GM12872 (cell line): ENCODE data around the gene NECTIN4.

Source experiments
- TF ChIP-seq, protein P1 (sequence below): IDR thresholded peaks from 3 replicates; pipeline ENCODE4 v1.5.1; 2011; ENCODE audit warnings: low read depth, mild to moderate bottlenecking, low read length, moderate library complexity; ENCODE audit not compliant: insufficient read depth

Gene NECTIN4

DNA sequence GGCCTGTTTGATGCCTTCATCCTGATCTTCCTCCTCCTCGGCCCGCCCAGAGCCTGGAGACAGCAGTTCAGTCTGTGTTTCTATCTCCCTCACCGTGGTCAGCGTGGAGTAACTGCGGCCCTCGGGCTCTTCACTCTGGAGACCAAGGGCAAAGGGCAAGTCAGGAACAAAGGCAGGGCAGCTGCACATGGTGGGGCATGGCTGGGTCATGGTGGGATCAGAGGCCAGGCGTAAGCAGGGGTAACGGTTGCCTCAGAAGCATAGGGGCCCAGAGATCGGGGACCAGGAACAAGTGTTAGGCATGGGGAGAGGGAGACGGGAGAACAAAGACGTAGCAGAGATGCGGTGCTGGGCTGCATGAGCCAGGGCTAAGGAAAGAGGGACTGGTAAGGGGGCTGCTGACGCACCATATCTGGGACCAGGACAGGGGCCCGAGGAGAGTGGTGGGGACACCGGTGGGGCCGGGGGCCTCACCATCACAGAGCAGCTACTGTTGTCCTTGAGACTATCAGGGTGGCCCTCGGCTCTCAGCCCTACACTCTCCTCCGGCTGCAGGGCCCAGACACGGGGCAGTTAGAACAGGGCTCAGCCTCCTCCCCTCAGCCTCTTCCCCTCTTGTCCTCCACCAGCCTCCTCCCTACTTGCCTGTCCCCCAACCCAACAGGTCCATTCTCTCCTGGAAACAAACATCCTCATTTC, 16.5 kb downstream of the NECTIN4 start:
- TF ChIP-seq, protein P1, sequence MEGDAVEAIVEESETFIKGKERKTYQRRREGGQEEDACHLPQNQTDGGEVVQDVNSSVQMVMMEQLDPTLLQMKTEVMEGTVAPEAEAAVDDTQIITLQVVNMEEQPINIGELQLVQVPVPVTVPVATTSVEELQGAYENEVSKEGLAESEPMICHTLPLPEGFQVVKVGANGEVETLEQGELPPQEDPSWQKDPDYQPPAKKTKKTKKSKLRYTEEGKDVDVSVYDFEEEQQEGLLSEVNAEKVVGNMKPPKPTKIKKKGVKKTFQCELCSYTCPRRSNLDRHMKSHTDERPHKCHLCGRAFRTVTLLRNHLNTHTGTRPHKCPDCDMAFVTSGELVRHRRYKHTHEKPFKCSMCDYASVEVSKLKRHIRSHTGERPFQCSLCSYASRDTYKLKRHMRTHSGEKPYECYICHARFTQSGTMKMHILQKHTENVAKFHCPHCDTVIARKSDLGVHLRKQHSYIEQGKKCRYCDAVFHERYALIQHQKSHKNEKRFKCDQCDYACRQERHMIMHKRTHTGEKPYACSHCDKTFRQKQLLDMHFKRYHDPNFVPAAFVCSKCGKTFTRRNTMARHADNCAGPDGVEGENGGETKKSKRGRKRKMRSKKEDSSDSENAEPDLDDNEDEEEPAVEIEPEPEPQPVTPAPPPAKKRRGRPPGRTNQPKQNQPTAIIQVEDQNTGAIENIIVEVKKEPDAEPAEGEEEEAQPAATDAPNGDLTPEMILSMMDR, result no peak

DNA sequence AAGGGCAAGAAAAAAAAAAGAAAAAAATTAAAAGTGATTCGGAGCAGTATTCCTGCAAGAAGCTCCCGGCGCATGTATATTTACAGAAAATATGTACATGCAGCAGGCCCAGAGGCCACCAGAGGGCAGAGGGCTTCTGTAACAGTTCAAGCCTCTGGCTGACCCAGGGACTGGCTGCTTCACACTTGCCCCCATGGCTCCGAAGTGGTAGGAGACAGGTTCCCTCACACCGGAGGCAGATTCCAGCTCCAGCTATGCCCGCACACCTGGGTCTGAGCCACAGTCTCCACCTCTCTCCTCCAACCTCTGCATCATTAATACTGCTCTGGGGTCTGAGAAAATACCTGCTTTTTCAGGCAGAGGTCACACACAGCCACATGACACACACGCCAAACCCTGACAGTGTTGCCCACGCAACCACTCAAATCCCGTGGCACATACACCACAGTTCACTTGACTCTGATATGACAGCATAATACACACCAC, 17.4 kb downstream of the NECTIN4 start:
- TF ChIP-seq, protein P1, result peak; percentile 80

DNA sequence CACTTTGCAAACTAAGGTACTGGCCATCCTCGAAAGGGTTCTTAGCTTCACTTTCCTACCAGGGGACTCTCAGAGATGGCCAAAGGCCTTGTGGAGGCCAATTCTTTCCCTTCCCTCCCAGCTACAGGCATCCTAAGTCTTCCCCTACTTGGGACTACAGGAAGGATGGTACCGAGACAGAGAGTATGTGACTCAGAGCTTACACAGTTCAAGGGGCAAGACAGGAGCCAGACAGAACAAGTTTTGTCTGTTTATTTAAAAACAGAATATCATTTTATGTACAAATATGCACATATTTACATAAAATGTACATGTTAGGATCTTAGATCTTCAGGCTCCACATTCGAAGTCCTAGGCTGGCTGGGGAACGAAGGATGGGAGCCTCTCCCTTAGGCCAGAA, 18.6 kb downstream of the NECTIN4 start:
- TF ChIP-seq, protein P1, result no peak

DNA sequence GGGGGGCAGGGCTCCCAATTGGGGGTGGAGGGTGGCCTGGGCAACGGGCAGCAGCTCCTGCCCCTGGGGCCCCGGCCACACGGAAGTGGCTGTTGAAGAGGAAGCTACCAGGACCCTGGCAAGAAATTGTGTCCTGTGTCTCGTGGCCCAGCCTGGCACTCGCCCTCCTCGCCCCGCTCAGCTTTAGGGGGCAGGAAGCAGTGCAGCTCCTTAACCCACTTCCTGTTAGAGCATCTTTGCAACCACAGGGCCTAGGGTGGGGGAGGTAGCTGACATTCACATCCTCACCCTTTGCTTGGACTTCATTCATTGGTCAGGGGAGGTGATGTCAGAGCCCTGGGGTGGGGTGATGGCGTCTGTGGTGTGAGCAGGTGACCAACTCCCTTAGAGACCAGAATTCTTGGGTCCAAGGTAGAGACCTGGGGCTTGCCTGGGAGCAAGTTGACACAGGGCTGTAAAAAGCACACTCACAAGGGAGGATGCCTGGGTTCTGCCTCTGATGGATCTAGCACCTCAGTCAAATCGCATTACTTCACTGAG, 19.6 kb downstream of the NECTIN4 start, which contains the start of gene ARHGAP30:
Gene ARHGAP30, minus strand, starts transcription at position 161 of the 540 bp plus-strand sequence. CDS start 267 bp downstream, outside the sequence.
- TF ChIP-seq, protein P1, result no peak

DNA sequence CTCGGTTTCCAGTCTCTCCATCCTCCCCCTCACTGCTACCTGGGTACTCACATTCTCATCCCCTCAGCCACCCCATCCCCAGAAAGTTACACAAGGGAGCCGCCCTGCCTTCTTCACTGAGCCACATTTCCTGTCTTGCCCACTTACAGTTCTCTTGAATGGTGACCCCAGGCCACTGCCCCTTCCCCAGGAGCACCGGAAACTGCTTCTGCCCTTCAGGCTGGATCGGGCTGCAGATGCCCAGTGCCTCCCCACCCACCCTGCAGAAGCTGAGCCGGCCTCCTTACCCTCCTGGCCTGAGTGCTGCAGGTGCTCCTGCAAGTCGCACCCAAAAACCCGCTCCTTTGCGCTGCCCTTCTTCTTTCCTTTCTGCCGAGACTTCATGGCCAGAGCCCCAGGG, 20.1 kb downstream of the NECTIN4 start:
- TF ChIP-seq, protein P1, result no peak

DNA sequence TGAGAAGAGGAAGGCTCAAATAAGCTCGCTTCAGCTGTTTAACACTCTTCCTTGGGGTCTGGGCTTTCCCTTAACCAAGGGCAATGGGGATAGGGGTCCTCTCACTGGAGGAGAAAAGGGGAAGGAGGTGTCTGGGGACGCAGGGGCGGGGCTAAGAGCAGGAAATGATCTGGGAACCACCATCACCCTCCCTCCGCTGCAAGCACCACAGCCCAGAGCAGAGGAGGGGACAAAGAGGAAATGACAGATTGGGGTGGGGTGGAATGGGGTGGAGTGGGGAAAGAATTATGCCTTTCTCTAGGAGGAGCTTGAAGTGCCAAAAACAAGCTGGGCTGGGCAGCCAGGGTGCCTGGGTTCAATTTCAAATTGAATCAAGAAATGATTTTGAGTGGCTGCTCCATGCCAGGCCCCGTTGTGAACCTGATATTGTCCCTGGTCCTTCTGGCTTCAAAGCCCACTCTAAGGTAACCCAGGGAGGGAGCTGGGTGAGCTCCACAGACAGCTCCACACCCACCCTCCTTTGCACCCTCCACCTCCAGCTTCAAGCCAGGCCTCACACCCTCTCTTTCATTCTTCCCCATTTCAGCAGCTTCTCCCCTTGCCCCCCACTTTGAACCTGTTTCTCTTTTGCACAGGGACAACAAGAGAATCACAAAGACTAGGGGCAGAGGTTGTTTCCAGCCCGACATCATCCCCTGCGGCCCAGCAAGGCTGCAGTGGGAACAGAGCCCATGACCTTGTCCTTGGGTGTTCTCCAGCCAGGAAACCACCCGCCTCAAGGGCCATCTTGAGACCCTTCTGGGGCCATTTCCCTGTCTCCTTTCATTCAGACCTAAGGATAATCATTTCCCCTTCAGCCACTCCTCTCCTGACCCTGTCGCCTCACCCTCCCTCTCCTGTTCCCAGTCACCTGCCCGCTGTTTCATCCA, 20.8 kb downstream of the NECTIN4 start:
- TF ChIP-seq, protein P1, result no peak

DNA sequence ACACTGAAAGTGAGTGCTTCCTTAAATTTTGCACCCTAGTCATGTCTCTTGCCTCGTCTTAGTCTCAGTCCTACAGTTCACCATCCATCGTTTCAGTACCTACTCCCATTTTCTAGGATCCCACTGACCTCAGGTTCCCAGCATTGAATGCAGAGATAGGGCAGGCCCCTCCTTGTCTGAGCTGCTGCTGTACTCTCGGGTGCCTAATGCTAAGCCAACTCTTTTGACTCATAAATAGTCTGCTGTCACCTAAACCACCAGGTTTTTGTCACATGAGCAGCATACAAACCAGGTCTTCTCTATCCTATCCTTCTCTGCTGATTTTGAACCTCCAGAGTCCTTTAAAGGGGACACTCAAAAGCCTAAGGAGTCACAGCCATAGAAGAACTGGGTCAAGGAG, 22.7 kb downstream of the NECTIN4 start:
- TF ChIP-seq, protein P1, result no peak
